HG03280 (cell line): ENCODE measurements around the gene PLXNA2.

Source experiments
- ATAC-seq: cut with Tn5 transposase; IDR thresholded peaks from one replicate; pipeline ENCODE4 v1.9.1; 2021; ENCODE audit warnings: mild to moderate bottlenecking, moderate library complexity; ENCODE audit not compliant: unreplicated experiment

The PLXNA2 gene

DNA sequence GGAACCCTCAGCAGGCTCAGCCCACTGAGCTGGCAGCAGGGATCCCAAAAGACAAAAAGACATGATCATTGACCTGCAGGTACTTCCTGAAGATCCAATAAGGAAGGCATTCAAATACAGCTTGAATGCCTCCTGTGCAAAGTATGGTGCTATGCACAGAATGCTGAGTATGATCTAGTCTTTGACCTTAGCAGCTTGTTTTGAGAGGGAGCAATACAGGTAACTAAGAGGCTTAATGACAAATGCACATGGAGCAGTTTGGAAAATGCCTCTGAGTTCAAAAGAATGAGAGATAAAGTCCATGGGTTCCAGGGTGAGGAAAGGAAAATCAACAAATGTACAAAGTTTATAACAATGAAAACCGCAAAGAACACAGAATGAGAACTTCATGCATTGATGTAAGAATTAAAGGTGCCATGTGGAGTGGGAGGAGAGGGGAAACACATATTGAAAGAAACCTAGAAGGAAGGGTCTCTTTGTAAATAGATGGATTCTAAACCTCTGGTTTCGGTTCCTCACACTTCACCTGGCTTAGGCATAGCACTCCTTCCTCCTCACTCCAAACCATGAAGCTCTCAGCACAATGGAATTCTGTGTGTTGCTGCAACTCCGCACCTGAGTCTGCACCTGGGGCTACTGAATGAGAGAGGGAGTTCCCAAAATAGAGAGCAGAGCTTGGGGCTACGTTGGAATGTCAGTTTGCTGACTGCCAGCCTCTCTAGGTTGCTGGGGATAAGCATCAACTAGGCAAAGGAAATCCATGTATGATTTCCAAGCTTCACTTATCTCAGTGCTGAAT is 77.6 kb downstream of the PLXNA2 start:
- no peak for ATAC-seq

- ATAC-seq: no peak
Observed at GRCh38 chr1:208165659-208166058, 78.5 kb downstream of the PLXNA2 start.

GRCh38 chr1:208164609-208165008 is 79.6 kb downstream of the PLXNA2 start:
- no peak for ATAC-seq

DNA sequence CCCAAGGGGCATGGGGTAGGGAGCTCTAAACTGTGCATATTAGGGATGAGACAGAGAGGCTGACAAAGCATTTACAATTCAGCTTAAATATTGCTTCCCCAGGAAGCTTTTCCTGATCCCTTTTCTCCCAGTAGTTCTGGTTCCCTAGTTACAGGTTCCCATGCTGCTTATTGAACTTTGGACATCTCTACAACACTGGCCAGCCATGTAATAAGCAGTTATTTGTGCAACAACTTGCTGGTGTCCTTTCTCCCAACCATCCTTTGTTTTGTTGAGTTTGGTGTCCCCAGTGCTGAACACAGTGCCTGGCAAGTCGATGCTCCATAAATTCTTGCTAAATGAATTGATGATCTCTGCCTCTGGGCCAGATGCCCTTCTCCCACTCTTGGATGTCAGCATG is 80.6 kb downstream of the PLXNA2 start:
- ATAC-seq: no peak

GRCh38 chr1:208162903-208163302 is 81.3 kb downstream of the PLXNA2 start:
- no peak for ATAC-seq

DNA sequence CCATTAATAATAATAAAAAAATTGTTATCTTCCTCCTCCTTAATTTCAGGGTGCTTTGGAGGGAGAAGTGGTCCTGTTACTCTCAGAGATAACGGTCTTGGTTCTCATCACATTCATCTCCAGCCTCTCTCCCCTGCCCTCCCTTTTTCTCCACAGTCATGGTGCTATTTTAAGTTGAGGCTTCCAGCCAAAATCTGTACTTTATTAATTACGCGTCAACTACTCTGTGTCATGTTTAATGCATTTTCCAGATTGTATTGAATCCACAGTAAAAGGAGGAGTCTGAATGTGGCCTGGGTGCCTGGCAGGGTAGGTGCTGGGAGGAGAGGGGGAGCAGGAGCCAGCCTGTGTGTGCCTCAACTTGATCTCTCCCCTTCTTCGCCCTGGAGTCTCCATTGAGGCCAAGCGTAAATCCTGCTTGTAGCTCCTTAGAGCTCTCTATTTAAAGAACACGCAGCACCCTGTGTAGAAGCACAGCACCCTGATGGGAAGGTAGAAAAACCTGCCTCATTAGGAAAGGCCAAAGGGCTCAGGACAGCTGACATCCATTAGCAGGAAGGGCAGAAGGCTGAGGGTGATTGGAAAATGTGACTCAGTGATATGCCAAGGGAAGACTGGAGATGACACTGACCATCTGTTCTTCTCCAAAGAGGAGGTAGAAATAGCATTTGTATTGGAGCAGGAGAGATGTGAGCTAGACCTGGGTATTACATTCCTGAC is 82.4 kb downstream of the PLXNA2 start:
- ATAC-seq: no peak

- ATAC-seq: no peak
Observed at GRCh38 chr1:208161005-208161404, 83.2 kb downstream of the PLXNA2 start.

GRCh38 chr1:208160259-208160819 is 83.8 kb downstream of the PLXNA2 start:
- no peak for ATAC-seq

DNA sequence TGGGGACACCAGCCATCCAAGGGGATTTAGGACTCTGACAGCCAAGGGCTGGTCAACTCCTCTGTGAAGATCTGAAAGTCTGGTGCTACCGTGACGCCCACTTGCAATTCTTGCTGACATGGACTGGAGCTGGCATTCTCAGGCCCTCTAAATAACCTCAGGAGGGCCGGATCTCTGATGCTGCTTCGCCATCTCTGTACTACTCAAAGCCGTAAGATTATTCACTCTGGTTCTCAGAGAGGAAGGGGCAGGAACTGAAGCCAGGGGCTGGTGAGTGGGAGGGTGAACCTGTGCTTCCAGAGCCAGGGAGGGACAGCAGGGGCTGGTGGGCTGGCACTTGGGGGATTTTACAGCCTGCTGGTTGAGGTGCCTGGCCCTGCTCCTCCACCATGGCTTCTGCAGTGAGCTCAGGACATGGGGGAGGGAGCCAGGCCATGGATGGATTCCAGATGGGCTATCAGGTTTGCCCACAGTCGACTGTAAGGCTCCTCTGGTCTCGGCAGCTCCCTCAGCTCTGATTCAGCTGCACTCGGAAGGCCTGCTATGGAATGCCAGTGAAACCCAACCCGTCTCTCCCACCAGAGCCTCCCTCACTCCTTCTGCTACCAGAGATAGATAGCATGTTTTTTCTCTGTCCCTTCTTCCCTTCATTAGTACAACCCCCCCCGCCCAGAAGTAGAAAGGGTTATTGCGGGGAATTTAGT is 84.5 kb downstream of the PLXNA2 start:
- ATAC-seq: no peak

- no peak for ATAC-seq
Observed at GRCh38 chr1:208158640-208159554, 85.3 kb downstream of the PLXNA2 start.

DNA sequence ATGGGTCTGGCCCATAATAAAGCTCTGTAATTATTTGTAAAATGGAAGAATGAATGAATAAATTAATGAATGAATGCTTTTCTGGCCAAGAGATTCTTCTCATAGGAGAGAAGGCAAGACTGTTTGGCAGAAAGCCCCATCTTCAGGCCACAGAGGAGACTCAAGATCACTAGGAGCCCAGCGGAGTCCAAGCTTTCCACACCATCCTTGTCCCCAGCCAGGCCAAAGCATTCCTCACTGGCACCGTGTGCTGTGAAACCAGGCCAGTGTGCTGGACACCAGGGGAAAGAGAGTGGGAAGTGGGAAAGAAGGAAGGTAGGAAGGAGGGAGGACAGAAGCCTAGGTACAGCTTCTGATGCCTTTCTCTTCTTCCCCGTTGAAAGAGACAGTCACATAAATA is 86.4 kb downstream of the PLXNA2 start:
- no peak for ATAC-seq

DNA sequence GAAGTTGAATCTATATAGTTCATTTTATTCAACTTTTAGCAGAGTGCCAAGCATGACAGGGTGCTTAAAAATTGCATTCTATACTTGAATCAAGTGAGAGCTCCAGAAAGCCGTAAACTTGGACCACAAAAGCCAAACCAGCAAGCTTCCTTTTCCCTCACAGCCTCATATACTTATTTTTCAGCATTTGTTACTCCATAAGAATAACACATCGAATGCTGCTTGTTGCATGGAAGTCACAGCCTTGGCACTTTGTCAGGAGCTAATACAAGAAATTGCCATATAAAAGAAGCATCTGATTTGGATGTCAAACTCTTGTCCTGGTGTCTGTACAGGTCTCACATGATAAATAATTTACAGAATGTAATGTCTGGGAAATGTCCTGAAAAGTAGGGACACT is 87.4 kb downstream of the PLXNA2 start:
- no peak for ATAC-seq

DNA sequence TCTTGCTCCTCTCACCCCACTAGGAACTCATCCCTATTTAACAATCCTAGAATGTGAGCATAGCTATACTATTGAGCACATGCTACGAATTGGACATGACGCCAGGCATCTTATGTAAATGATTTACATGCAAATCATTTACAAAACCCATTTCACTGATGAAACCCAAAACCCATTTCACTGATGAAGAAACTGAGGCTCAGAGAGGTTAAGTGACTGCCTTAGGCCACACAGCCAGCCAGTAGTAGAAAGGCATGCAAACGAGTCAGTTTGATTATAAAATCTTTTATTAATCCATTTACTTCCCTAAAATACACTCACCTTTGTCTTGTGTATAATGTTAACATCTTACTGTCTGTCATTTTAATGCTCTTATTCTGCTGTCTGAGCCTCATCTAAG is 87.9 kb downstream of the PLXNA2 start:
- no peak for ATAC-seq

GRCh38 chr1:208154679-208155642 is 89.2 kb downstream of the PLXNA2 start:
- ATAC-seq: no peak

DNA sequence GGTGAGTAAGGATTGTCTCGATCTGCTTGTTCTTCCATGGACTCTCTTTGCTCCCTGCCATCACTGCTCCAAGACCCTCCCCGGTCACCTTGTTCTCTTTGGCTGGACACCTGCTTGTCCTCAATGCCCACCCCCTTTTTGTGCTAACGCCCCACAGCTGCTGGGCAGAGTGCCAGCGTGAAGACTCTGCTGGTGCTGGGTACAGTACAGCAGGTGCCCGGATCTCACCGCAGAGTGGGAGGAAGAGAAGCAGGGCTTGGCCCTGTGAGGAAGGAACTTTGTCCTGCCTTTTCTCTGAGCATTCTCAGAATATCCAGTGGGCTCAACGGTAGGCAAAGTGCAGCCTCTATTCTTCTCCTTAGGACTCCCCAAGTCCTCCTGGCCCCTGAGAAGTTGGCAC is 90.1 kb downstream of the PLXNA2 start:
- no peak for ATAC-seq

DNA sequence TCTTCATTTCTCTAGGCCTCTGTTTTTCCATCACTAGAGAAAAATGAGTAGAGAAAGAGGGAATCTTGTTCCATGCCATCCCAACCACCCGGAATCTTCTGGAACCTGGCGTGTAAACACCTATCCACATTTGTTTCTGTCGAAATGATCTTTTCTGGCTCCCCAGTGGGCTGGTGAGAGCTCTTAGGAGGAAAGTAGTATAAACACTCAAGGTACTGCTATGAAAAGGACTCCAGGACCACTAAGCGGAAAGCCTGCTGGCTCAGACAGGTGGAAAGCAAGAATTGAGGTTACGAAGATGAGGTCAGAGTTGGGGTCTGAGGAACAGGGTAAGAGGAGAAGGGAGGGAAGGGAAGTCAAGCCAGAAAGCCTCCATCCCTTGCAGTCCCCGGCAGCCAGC is 90.8 kb downstream of the PLXNA2 start:
- ATAC-seq: no peak

- ATAC-seq: no peak
Observed at GRCh38 chr1:208151728-208152598, 92.2 kb downstream of the PLXNA2 start.

DNA sequence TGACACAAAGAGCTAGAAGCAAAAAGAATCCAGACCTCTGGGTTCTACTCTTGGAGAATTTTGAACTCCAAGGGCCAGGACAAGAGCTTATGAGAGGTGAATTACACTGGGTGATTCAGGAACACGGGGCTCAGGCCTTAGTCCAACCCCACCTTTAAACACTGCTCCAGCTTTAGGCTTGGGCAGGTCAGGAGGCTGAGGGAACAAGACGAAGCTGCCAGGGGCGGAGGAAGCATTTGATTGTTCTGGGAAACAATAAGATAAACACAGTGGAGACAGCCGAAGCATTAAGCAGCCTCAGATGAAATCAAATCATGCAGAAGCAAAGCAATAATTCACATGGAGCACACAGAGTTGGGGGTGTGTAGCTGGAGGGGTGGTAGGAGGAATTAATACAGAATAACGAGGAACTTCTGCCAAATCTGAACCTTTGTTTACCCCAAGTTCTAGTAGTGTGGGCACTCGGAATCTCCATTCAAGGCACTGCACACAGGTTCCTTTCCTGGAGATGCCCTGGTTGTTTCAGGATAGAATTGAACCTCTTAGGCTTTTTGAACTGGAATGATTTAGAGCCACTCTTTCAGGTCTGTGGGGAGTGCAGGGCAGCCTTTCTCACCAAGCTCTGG is 93.2 kb downstream of the PLXNA2 start:
- no peak for ATAC-seq
